AG09319 (cell line): ENCODE measurements around the gene CAVIN2.

Source experiments
- DNase-seq: peaks from one replicate; pipeline ENCODE4 v3.0.0-alpha.2; 2010; ENCODE audit warnings: low read depth; ENCODE audit errors: extremely low read depth
- TF ChIP-seq, protein P1 (sequence below): IDR thresholded peaks from 2 replicates; pipeline ENCODE4 v1.5.1; 2011; ENCODE audit warnings: low read depth, mild to moderate bottlenecking, inconsistent platforms, low read length, moderate library complexity

CAVIN2 gene

GRCh38 chr2:191811807-191812602, 34.9 kb downstream of the CAVIN2 start:
- TF ChIP-seq, protein P1, sequence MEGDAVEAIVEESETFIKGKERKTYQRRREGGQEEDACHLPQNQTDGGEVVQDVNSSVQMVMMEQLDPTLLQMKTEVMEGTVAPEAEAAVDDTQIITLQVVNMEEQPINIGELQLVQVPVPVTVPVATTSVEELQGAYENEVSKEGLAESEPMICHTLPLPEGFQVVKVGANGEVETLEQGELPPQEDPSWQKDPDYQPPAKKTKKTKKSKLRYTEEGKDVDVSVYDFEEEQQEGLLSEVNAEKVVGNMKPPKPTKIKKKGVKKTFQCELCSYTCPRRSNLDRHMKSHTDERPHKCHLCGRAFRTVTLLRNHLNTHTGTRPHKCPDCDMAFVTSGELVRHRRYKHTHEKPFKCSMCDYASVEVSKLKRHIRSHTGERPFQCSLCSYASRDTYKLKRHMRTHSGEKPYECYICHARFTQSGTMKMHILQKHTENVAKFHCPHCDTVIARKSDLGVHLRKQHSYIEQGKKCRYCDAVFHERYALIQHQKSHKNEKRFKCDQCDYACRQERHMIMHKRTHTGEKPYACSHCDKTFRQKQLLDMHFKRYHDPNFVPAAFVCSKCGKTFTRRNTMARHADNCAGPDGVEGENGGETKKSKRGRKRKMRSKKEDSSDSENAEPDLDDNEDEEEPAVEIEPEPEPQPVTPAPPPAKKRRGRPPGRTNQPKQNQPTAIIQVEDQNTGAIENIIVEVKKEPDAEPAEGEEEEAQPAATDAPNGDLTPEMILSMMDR, result peak; percentile 80
- peak; percentile 36 for DNase-seq

DNA sequence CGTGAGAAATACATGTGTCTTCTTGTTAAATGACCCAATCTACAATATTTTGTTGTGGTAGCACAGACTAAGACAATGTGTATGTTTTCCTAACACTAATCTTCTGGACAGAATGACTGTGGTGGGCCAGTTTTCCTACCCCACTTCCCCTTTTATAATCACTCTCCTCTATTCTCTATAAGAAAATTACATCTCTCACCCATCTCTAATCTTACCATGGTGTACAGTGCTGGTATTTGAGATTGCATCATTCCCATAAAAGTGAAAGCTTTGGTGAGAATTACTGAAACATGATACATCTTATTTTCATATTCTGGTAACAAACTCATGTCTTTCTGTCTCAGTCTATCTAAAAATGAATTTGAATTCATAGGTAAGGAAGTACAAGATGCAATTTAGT, 40.5 kb downstream of the CAVIN2 start:
- TF ChIP-seq, protein P1, result no peak

GRCh38 chr2:191804766-191805165, 42.1 kb downstream of the CAVIN2 start:
- no peak for DNase-seq
- TF ChIP-seq, protein P1, result no peak

More for the DNA sequence above, 40.5 kb downstream of the CAVIN2 start:
- no peak for DNase-seq

DNA sequence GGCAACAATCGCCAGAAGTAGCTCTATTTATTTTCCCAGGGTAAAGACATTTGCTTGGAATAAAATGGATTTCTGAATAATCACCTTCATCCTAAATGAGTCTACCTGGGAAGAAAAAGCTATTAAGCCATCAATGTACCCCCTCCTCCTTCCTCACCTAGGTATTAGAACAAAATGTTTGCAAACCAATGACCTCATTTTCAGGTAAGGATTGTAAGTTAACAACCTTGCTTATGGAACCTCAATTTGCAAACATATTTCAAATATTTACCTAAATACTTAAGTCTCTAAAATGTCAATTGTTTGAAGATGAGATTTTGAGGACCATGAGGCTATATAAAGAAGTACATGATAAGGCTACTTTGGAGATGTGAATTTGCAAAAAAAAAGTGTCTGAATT, 43.9 kb downstream of the CAVIN2 start:
- TF ChIP-seq, protein P1, result no peak

GRCh38 chr2:191802180-191802579, 44.7 kb downstream of the CAVIN2 start:
- TF ChIP-seq, protein P1, result no peak

More for the DNA sequence above, 43.9 kb downstream of the CAVIN2 start:
- DNase-seq, result no peak

DNA sequence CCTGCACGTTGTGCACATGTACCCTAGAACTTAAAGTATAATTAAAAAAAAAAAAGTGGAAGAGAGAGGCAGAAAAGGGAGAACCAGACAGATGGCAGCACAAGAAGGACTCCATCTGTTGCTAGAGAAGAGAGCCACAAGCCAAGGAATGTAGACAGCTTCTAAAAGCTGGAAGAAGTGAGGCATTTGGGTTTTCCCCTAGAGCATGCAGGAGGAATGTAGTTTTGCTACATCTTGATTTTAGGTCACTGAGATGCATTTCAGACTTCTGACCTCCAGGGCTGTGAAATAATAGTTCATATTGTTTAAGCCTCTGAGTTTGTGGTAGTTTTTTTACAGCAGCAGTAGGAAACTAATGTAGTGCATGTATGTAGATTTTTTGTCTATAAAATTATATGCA, 46.0 kb downstream of the CAVIN2 start:
- TF ChIP-seq, protein P1, result no peak
- DNase-seq, result no peak

More at GRCh38 chr2:191802180-191802579, 44.7 kb downstream of the CAVIN2 start:
- DNase-seq, result no peak

- DNase-seq, result no peak
- TF ChIP-seq, protein P1, result no peak
These were observed 47.4 kb downstream of the CAVIN2 start for GRCh38 chr2:191799526-191799925.
